ENCODE measurements around the gene ERBB4. TPM values are rescaled to one million over a fixed set of nuclear protein-coding genes. Genes with fewer than 3 reads are reported as not detected.

ERBB4 gene
- total RNA-seq, 1 experiment from 2014 or later = 0.15 TPM

- CTCF ChIA-PET = no interaction called here
- intact Hi-C loops (cut with micrococcal nuclease; ENCODE audit: unreplicated experiment) = no loop called here
- H3K36me3 ChIP-seq (ENCODE audit: control insufficient read depth, insufficient read depth, low read length) = no peaks in the 10 kb centered on the region
- no peak overlapping the region for H3K4me3 ChIP-seq (ENCODE audit: low read depth in 2 of 2, low read length in 2 of 2)
- DNase-seq (ENCODE audit: low read depth, low spot score) (no peak), ATAC-seq (no peak)
- BruUV-seq (replicated peaks) = no TSS peak
- POLR2A ChIA-PET = no interaction called here
- H3K9me3 ChIP-seq (ENCODE audit: control insufficient read depth, insufficient read depth, low read depth, low read length) = no peaks in the 10 kb centered on the region
- no peak overlapping the region for H3K27ac ChIP-seq (ENCODE audit: low read length)
- no peaks in the 10 kb centered on the region for H3K4me1 ChIP-seq (ENCODE audit: control insufficient read depth, insufficient read depth, low read length)
- TF ChIP-seq REST (IDR thresholded peaks at IDR 0.05; ENCODE audit: insufficient read depth in 1 of 2, low read depth in 2 of 2, low read length in 1 of 2) = no peak
- TF ChIP-seq TCF7L2 (IDR thresholded peaks at IDR 0.05; ENCODE audit: low read depth, low read length) = no peak
- no peak for TF ChIP-seq POLR2AphosphoS5 (IDR thresholded peaks at IDR 0.05; ENCODE audit: low read depth, low read length)
- TF ChIP-seq SIN3A (IDR thresholded peaks at IDR 0.05; ENCODE audit: borderline replicate concordance, insufficient read depth, low read depth, low read length) = no peak
- TF ChIP-seq CTCF (IDR thresholded peaks at IDR 0.05) = no peak
- in situ Hi-C loops (cut with HindIII; ENCODE audit: low pct_unique_long_range_greater_than_20kb, low sequenced_read_pairs) = no loop called here
- H3K27me3 ChIP-seq (ENCODE audit: control insufficient read depth, insufficient read depth, low read length) = no peaks in the 10 kb centered on the region
Observed at GRCh38 chr2:212379103-212379502, 159.5 kb downstream of the ERBB4 start.

DNA sequence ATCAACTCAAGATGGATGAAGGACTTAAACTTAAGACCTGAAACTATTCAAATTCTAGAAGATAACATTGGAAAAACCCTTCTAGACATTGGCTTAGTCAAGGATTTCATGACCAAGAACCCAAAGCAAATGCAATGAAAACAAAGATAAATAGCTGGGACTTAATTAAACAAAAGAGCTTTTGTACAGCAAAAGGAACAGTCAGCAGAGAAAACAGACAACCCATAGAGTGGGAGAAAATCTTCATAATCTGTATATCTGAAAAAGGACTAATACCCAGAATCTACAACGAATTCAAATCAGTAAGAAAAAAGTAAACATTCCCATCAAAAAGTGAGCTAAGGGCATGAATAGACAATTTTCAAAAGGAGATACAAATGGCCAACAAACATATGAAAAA is 171.2 kb downstream of the ERBB4 start:
- TF ChIP-seq POLR2AphosphoS5 (IDR thresholded peaks at IDR 0.05; ENCODE audit: low read depth, low read length) (no peak), REST (IDR thresholded peaks at IDR 0.05; ENCODE audit: insufficient read depth in 1 of 2, low read depth in 2 of 2, low read length in 1 of 2) (no peak), TCF7L2 (IDR thresholded peaks at IDR 0.05; ENCODE audit: low read depth, low read length) (no peak), SIN3A (IDR thresholded peaks at IDR 0.05; ENCODE audit: borderline replicate concordance, insufficient read depth, low read depth, low read length) (no peak)
- CTCF ChIA-PET = no interaction called here
- DNase-seq (ENCODE audit: low read depth, low spot score) (no peak), ATAC-seq (no peak)
- Histone ChIP-seq H3K27ac (ENCODE audit: low read length) (no peak overlapping the region), H3K36me3 (ENCODE audit: control insufficient read depth, insufficient read depth, low read length) (no peaks in the 10 kb centered on the region), H3K4me3 (ENCODE audit: low read depth in 2 of 2, low read length in 2 of 2) (no peak overlapping the region), H3K9me3 (ENCODE audit: control insufficient read depth, insufficient read depth, low read depth, low read length) (no peaks in the 10 kb centered on the region), H3K4me1 (ENCODE audit: control insufficient read depth, insufficient read depth, low read length) (no peaks in the 10 kb centered on the region), H3K27me3 (ENCODE audit: control insufficient read depth, insufficient read depth, low read length) (no peaks in the 10 kb centered on the region)
- POLR2A ChIA-PET = no interaction called here
- in situ Hi-C loops (cut with HindIII; ENCODE audit: low pct_unique_long_range_greater_than_20kb, low sequenced_read_pairs) (no loop called here), intact Hi-C loops (cut with micrococcal nuclease; ENCODE audit: unreplicated experiment) (no loop called here)
- no TSS peak for BruUV-seq (replicated peaks)
